ENCODE results near the gene TFCP2.

TFCP2 gene

GRCh38 chr12:51147309-51147708, 25.6 kb downstream of the TFCP2 start:
- TF ChIP-seq EGR1 (IDR thresholded peaks at IDR 0.05) (no peak), REST (IDR thresholded peaks at IDR 0.05; ENCODE audit: low read depth) (no peak), CREB1 (IDR thresholded peaks at IDR 0.05; ENCODE audit: low read depth) (no peak), FOXM1 (IDR thresholded peaks at IDR 0.05; ENCODE audit: borderline replicate concordance, low read depth) (no peak), TAF1 (IDR thresholded peaks at IDR 0.05; ENCODE audit: low read depth) (no peak), MAX (IDR thresholded peaks at IDR 0.05) (no peak), EP300 (IDR thresholded peaks at IDR 0.05; ENCODE audit: borderline replicate concordance) (no peak), ZBTB7A (IDR thresholded peaks at IDR 0.05; ENCODE audit: low read depth) (no peak), CEBPB (IDR thresholded peaks at IDR 0.05) (no peak), TEAD4 (IDR thresholded peaks at IDR 0.05) (no peak), YY1 (IDR thresholded peaks at IDR 0.05; ENCODE audit: low read depth) (no peak), RAD21 (IDR thresholded peaks at IDR 0.05; ENCODE audit: low read depth) (no peak), USF1 (IDR thresholded peaks at IDR 0.05) (no peak), NFIC (IDR thresholded peaks at IDR 0.05) (no peak), TCF12 (IDR thresholded peaks at IDR 0.05; ENCODE audit: low read depth) (no peak)

- no peak for TF ChIP-seq EGR1 (IDR thresholded peaks at IDR 0.05)
- no peak for TF ChIP-seq REST (IDR thresholded peaks at IDR 0.05; ENCODE audit: low read depth)
- TF ChIP-seq EP300 (IDR thresholded peaks at IDR 0.05; ENCODE audit: borderline replicate concordance), result no peak
Measured at GRCh38 chr12:51139292-51139844, 33.6 kb downstream of the TFCP2 start.

GRCh38 chr12:51132693-51133092, 40.2 kb downstream of the TFCP2 start:
- TF ChIP-seq CREB1 (IDR thresholded peaks at IDR 0.05; ENCODE audit: low read depth) (no peak), FOXM1 (IDR thresholded peaks at IDR 0.05; ENCODE audit: borderline replicate concordance, low read depth) (no peak), NFIC (IDR thresholded peaks at IDR 0.05) (no peak), EP300 (IDR thresholded peaks at IDR 0.05; ENCODE audit: borderline replicate concordance) (no peak), MAX (IDR thresholded peaks at IDR 0.05) (no peak)

GRCh38 chr12:51131745-51132521, 41.0 kb downstream of the TFCP2 start:
- TF ChIP-seq REST (IDR thresholded peaks at IDR 0.05; ENCODE audit: low read depth), result no peak
- TF ChIP-seq ZBTB7A (IDR thresholded peaks at IDR 0.05; ENCODE audit: low read depth), result no peak
- TF ChIP-seq NFIC (IDR thresholded peaks at IDR 0.05), result no peak
- TF ChIP-seq TEAD4 (IDR thresholded peaks at IDR 0.05), result no peak
- TF ChIP-seq TCF12 (IDR thresholded peaks at IDR 0.05; ENCODE audit: low read depth), result no peak
- no peak for TF ChIP-seq TAF1 (IDR thresholded peaks at IDR 0.05; ENCODE audit: low read depth)
- TF ChIP-seq USF1 (IDR thresholded peaks at IDR 0.05), result no peak
- TF ChIP-seq FOXM1 (IDR thresholded peaks at IDR 0.05; ENCODE audit: borderline replicate concordance, low read depth), result no peak
- TF ChIP-seq EP300 (IDR thresholded peaks at IDR 0.05; ENCODE audit: borderline replicate concordance), result no peak
- TF ChIP-seq MAX (IDR thresholded peaks at IDR 0.05), result no peak
- TF ChIP-seq CREB1 (IDR thresholded peaks at IDR 0.05; ENCODE audit: low read depth), result no peak
- TF ChIP-seq EGR1 (IDR thresholded peaks at IDR 0.05), result no peak
- no peak for TF ChIP-seq CEBPB (IDR thresholded peaks at IDR 0.05)
- TF ChIP-seq RAD21 (IDR thresholded peaks at IDR 0.05; ENCODE audit: low read depth), result no peak
- no peak for TF ChIP-seq YY1 (IDR thresholded peaks at IDR 0.05; ENCODE audit: low read depth)

Data from Ishikawa (cell line).